Measurements from ENCODE around the gene RASSF3. TPM values are rescaled to one million over a fixed set of nuclear protein-coding genes. Genes with fewer than 3 reads are reported as not detected.
"Not testable (repeated sequence)": the region's sequence is repeated elsewhere in the genome, so short reads cannot be mapped to it uniquely, and the experiment has no call there.

Gene RASSF3
- polyA plus RNA-seq, 1 donor from 2014 or later: 3.4 TPM

DNA sequence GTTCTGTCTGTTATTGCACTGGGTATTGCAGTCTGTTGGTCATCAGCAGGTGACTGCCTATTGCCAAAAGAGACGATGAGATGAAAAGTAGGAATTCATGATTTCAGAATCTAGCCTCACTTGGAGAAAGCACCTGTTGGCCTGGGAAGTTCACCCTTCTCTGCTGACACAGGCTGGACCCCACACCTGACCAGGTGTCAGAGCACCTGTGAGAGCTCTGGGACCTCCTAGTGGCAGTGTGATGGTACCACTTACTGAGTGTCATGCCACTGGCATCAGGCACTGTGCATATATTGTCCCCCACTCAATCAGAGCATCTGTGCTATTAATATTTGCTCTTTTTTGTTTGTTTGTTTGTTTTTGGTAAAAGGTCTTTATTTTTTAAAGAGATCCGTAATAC, 68.0 kb downstream of the RASSF3 start:
- peak overlapping the region in 3 of 4 donors; percentile 56 to 75 (median 58) for H3K4me3 Mint-ChIP-seq
- no peaks in the 10 kb centered on the region for H3K27me3 Mint-ChIP-seq
- H3K36me3 Mint-ChIP-seq: no peaks in the 10 kb centered on the region
- H3K4me1 Mint-ChIP-seq: peaks cover 61 to 75% (median 69%) of the 10 kb centered on the region in 3 donors
- no peaks in the 10 kb centered on the region for H3K9me3 Mint-ChIP-seq
- peak overlapping the region; percentile 69 to 95 (median 94) for H3K27ac Mint-ChIP-seq

DNA sequence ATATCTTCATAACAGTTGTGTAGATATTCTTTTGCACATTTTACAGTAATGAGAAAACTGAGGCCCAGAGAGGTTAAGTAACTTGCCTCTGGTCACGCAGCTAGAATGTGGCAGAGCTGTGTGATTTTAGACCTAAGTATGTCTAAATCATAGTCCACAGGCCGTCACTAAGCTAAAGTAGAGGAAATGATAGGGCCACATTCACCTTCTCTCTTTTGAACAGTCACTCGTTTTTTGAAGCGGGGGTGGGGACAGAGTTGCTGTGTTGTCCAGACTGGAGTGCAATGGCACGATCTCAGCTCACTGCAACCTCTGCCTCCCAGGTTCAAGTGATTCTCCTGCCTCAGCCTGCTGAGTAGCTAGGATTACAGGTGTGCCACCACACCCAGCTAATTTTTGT, 68.5 kb downstream of the RASSF3 start:
- Mint-ChIP-seq H3K27ac (peak overlapping the region in 2 of 3 donors; percentile 91 to 95), H3K36me3 (no peaks in the 10 kb centered on the region), H3K4me3 (peak overlapping the region in 1 of 4 donors; percentile 64), H3K9me3 (no peaks in the 10 kb centered on the region), H3K27me3 (no peaks in the 10 kb centered on the region), H3K4me1 (peaks cover 62 to 75% (median 69%) of the 10 kb centered on the region in 3 donors)

DNA sequence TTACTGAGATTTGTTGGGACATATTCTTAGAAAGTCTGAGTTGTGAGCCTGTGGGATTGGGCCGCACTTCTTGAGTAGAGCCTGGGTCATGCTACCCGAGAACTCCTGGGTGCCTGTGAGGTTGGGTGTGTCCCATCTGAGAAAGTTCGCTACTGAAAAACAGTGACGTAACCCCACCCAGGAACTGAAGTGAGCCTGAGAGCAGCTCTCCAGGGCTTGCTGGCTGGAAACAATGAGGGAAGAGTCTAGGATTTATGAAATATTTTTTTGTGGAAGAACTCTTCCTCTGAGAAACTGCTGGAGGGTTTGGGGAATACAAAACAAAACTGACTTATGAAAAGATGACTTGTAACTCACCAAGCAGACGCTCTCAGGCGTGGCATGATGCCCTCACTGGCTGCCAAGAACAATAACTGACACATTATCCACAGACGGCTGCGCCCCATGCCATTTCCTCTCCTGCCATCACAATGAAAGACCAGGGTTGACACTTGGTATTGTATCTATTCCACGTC, 69.2 kb downstream of the RASSF3 start:
- H3K4me3 Mint-ChIP-seq: peak overlapping the region; percentile 11 to 87 (median 78)
- H3K36me3 Mint-ChIP-seq: no peaks in the 10 kb centered on the region
- peak overlapping the region; percentile 59 to 95 (median 91) for H3K27ac Mint-ChIP-seq
- H3K27me3 Mint-ChIP-seq: no peaks in the 10 kb centered on the region
- peaks cover 56 to 69% (median 62%) of the 10 kb centered on the region in 3 donors for H3K4me1 Mint-ChIP-seq
- H3K9me3 Mint-ChIP-seq: no peaks in the 10 kb centered on the region

DNA sequence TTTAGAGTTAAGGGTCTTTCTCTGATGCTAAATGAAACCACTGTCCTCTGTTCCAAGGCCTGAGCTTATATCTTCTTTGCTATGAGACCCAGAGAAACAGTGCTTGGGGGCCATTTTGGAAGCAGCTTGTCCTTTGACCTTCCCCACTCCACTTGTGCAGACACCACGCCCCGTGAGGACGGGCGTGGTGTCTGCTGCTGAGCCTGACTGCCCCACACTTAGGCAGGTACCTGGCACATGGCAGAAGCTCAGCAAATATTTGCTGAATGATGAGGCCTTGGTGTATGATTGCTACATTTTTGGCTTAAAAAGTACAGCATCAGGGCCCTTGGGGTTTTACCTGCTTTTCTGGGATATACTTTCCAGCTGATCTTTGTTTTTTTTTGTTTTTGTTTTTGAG, 69.9 kb downstream of the RASSF3 start:
- Mint-ChIP-seq H3K9me3 (no peaks in the 10 kb centered on the region), H3K36me3 (no peaks in the 10 kb centered on the region), H3K4me1 (peaks cover 53 to 65% (median 61%) of the 10 kb centered on the region in 3 donors), H3K4me3 (peak overlapping the region; percentile 11 to 87 (median 78)), H3K27ac (peak overlapping the region; percentile 59 to 95 (median 91)), H3K27me3 (no peaks in the 10 kb centered on the region)

DNA sequence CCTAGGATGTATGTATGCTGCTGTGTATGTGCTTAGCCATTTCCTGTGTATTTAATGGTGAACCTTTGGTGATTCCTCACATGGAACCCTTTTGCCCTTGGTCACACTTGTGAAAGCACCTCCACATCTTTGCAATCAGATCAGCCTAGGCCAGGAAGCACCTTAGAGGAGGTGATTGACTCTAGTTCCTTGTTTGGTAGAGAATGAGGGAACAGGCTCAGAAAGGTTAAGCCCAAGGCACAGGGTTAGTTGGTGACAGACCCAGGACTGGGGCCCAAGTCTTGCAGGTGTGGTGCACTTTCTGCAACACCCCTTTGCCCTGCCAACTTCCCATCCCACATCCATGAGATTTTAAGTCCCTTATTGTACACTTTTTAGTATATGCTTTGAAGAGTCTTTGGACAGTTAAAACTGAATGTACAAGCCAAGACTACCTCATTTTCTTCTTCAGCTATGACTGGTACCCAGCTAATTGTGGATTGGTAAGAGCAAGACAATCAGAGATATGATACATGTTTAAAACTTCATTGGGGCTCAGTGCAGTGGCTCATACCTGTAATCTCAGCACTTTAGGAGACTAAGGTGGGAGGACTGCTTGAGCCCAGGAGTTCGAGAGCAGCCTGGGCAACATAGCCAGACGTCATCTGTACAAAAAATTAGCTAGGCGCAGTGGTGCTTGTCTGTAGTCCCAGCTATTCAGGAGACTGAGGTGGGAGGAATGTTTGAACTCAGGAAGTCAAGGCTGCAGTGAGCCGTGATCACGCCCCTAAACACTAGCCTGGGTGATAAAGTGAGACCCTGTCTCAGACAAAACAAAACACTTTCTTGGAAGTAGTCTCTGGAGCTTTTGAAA, 71.1 kb downstream of the RASSF3 start:
- Mint-ChIP-seq H3K27ac (peak overlapping the region; percentile 33 to 95 (median 91)), H3K4me3 (peak overlapping the region in 3 of 4 donors; percentile 19 to 77 (median 58)), H3K27me3 (no peaks in the 10 kb centered on the region), H3K9me3 (no peaks in the 10 kb centered on the region), H3K36me3 (no peaks in the 10 kb centered on the region), H3K4me1 (peaks cover 48 to 58% (median 57%) of the 10 kb centered on the region in 3 donors)

DNA sequence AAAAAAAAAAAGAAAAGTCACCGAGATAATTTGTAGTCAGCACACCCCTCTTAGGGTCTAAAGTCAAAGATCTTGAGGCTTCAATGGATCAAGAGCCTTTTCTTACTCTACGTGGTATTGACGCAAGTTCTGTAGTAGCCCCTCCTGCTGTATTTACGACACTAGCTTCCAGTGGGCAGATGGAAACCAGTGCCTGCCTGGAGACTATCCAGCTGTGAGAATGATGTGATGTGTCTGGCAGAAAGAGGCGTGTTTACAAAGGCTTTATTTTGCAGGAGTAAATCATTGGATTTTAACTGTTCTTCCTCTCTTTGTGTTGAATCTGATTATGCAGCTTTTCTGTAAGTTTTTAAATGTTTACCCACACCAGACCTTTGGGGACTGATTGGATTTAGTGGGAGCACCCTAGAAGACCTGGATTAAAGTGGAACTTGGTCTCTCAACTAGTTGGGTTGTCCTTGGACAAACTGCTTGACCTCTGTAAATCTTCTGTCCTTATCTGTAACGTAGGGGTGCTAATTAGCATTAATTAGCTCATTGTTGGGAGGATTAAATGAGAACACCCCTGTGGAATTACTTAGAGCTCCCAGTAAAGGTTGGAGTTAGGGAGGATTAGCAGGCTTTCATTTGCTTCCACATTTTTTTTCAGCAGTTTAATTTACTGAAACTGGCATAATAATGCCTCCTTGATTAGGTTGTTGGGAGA, 72.4 kb downstream of the RASSF3 start:
- H3K36me3 Mint-ChIP-seq: no peaks in the 10 kb centered on the region
- H3K27ac Mint-ChIP-seq: peak overlapping the region; percentile 23 to 81 (median 60)
- peak overlapping the region in 1 of 4 donors; percentile 30 for H3K4me3 Mint-ChIP-seq
- no peaks in the 10 kb centered on the region for H3K9me3 Mint-ChIP-seq
- no peaks in the 10 kb centered on the region for H3K27me3 Mint-ChIP-seq
- peaks cover 42 to 51% (median 46%) of the 10 kb centered on the region in 3 donors for H3K4me1 Mint-ChIP-seq

DNA sequence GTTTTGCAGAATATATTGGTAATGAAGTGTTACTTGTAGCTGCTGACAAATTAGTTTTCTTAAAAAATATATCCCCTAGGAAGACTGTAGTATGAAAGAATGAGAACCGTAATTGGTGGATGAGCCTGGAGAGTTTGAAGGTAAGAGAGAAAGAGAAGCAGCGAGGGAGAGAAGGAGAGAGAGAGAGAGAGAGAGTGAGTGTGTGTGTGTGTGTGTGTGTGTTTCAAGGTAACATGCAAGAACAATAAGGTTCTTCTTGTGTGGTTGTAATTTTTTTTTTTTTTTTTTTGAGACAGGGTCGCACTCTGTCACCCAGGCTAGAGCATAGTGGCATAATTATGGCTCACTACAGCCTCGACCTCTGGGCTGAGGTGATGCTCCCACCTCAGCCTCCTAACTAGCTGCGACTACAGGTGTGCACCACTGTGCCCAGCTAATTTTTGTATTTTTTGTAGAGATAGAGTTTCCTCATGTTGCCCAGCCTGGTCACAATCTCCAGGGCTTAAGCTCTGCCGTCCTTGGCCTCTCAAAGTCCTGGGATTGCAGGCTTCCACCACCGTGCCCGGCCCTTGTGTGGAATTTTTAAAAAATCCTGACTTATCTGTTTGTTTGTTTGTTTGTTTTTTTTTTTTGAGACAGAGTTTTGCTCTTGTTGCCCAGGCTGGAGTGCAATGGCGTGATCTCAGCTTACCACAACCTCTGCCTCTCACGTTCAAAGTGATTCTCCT, 73.7 kb downstream of the RASSF3 start:
- H3K27me3 Mint-ChIP-seq: no peaks in the 10 kb centered on the region
- peak overlapping the region in 3 of 4 donors; percentile 30 to 87 (median 58) for H3K4me3 Mint-ChIP-seq
- peak overlapping the region; percentile 80 to 90 (median 83) for H3K27ac Mint-ChIP-seq
- no peaks in the 10 kb centered on the region for H3K36me3 Mint-ChIP-seq
- H3K9me3 Mint-ChIP-seq: no peaks in the 10 kb centered on the region
- H3K4me1 Mint-ChIP-seq: peaks cover 36 to 40% (median 38%) of the 10 kb centered on the region in 3 donors

DNA sequence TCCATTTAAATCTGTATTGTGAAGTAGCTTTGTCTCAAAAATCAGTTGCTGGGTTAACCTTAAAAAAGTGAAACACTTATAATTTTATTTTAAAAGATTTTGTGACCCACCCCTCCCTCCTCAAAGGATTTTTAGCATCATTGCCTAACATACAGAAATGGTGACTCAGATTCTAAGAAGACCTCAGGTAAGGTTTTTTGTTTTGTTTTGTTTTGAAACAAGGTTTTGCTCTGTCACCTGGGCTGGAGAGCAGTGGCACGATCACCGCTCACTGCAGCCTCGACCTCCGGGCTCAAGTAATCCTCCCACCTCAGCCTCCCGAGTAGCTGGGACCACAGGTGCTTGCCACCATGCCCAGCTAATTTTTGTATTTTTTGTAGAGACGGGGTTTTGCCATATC, 74.8 kb downstream of the RASSF3 start:
- no peaks in the 10 kb centered on the region for H3K27me3 Mint-ChIP-seq
- H3K9me3 Mint-ChIP-seq: no peaks in the 10 kb centered on the region
- H3K4me1 Mint-ChIP-seq: peaks cover 30 to 31% (median 31%) of the 10 kb centered on the region in 3 donors
- peak overlapping the region in 2 of 3 donors; percentile 83 to 92 for H3K27ac Mint-ChIP-seq
- H3K36me3 Mint-ChIP-seq: no peaks in the 10 kb centered on the region
- H3K4me3 Mint-ChIP-seq: no peak overlapping the region

DNA sequence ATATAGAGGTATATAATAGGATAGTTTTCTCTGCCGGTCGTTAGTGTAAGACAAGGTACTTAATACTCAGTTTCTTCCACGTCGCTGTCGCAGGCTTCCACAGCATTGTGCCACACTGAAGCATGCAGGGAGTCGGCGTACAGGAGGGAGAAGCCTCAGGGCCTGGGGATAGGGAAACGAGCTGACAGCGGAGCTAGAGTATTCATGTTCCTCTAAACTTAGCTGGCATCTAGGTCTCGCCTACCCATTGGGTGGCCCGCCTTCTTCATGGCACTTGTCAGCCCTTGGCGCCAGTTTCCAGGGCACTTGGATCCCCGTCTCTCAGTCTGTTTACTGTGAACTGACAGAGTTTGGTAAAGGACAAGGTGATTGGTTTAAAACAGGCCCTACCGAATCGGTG, 75.3 kb downstream of the RASSF3 start:
- Mint-ChIP-seq H3K27me3 (no peaks in the 10 kb centered on the region), H3K4me3 (peak overlapping the region in 1 of 4 donors; percentile 77), H3K9me3 (no peaks in the 10 kb centered on the region), H3K36me3 (no peaks in the 10 kb centered on the region), H3K4me1 (peaks cover 27 to 30% (median 29%) of the 10 kb centered on the region in 3 donors), H3K27ac (no peak overlapping the region)

DNA sequence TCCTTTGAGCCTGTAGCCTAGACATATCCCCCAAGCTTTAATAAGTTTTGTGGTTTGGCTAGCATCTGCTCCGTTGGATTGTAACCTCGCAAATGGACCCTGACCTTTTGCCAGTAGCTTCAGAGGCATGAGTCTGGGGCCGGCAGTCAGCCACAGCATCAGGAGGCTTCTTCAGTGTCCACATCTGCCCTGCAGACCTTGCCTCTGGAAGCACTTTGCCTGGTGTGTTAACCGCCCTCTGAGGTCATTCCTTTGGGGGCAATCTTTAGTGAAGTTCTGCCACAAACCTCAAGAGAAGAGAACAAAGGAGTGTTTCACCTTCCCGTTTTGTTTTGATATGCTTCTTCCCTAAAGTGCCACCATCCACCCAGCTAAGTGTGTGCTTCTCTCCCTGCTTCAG, 77.5 kb downstream of the RASSF3 start:
- Mint-ChIP-seq H3K27ac (peak overlapping the region; percentile 11 to 54 (median 16)), H3K9me3 (no peaks in the 10 kb centered on the region), H3K36me3 (no peaks in the 10 kb centered on the region), H3K4me3 (peak overlapping the region in 1 of 4 donors; percentile 26), H3K4me1 (peaks cover 13 to 22% (median 15%) of the 10 kb centered on the region in 3 donors), H3K27me3 (no peaks in the 10 kb centered on the region)

DNA sequence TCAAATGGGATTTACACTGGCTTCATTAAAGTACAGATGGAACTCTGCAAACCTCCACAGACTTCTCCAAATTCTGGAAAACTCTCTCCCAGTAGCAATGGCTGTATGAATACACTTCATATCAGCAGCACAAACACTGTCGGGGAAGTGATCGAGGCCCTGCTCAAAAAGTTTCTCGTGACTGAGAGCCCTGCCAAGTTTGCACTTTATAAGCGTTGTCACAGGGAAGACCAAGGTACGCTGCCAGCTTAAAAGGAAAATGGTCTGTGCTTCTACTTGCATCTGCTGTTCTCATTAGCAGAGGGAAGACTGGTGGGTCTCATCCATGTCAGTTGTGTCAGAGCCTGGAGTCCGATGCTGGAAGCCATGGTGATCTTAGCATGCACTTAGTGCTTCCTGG, 77.9 kb downstream of the RASSF3 start:
- Mint-ChIP-seq H3K4me3 (no peak overlapping the region), H3K9me3 (no peaks in the 10 kb centered on the region), H3K36me3 (no peaks in the 10 kb centered on the region), H3K27me3 (no peaks in the 10 kb centered on the region), H3K27ac (peak overlapping the region in 2 of 3 donors; percentile 11 to 54), H3K4me1 (peaks cover 9 to 18% (median 11%) of the 10 kb centered on the region in 3 donors)

DNA sequence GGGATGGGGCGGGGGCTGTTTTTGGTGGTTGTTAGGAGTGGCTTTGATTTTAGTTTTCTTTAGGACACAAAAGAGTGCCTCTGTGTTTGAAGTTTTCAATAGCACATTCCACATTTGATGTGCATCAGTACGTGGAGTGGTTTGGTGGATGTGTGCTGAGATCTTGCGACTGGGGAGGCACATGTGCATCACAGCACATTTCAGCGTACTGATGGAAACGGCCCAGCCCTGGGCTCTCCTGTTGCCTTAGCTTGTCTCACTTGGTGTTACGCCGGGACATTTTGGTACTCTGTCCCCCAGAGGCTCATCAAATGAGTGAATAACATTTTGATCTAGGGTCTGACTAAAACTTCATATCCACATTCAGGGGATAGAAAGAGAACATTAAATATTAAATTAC, 78.4 kb downstream of the RASSF3 start:
- Mint-ChIP-seq H3K9me3 (no peaks in the 10 kb centered on the region), H3K4me1 (peaks cover 4 to 13% (median 6%) of the 10 kb centered on the region in 3 donors), H3K27me3 (no peaks in the 10 kb centered on the region), H3K4me3 (no peak overlapping the region), H3K27ac (peak overlapping the region in 2 of 3 donors; percentile 35 to 67), H3K36me3 (no peaks in the 10 kb centered on the region)

DNA sequence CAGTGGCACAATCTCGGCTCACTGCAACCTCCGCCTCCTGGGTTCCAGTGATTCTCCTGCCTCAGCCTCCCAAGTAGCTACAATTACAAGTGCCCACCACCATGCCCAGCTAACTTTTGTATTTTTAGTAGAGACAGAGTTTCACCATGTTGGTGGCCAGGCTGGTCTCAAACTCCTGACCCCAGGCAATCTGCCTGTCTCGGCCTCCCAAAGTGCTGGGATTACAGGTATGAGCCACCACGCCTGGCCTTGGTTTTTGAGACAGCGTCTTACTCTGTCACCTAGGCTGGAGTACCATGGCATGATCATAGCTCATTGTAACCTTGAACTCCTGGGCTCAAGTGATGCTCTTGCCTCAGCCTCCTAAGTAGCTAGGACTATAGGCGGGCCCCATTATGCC, 79.9 kb downstream of the RASSF3 start:
- not testable (repeated sequence) for H3K27me3 Mint-ChIP-seq, H3K4me3 Mint-ChIP-seq, H3K9me3 Mint-ChIP-seq, H3K36me3 Mint-ChIP-seq, H3K27ac Mint-ChIP-seq
- H3K4me1 Mint-ChIP-seq: peaks cover 3 to 10% (median 8%) of the 10 kb centered on the region in 3 donors

DNA sequence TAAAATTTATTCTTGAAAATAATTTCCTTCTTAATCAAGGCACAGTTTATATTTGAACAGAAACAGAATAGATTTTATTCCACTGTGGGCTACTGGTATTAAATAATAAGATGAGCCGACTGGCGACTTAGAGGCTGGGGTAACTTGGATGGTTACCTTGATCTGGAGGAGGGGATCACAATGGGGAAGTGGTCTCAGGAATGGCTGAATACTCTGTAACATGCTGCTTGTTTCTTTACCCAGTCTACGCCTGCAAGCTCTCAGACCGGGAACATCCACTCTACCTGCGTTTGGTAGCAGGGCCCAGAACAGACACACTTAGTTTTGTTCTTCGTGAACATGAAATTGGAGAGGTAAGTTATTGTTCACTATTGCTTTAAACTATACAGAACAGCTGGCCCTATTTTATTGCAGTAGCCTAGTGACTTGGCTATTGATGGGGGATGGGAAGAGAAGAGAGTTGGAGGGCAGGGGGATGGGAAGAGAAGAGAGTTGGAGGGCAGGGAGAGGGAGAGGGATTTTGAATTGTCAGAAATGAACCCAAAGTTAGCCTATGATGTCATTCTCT, 81.0 kb downstream of the RASSF3 start:
- Mint-ChIP-seq H3K27ac (peak overlapping the region; percentile 53 to 89 (median 65)), H3K4me3 (peak overlapping the region in 1 of 4 donors; percentile 24), H3K4me1 (peaks cover 5 to 14% (median 13%) of the 10 kb centered on the region in 3 donors), H3K9me3 (no peaks in the 10 kb centered on the region), H3K36me3 (peaks cover 2% of the 10 kb centered on the region), H3K27me3 (no peaks in the 10 kb centered on the region)

All from IgD-negative memory B cell (primary cell).